GM12878 (cell line): ENCODE data around the gene MIS12. TPM values are rescaled to one million over a fixed set of nuclear protein-coding genes. Genes with fewer than 3 reads are reported as not detected.

Experiments
- ATAC-seq: fragments of 200-7000 bp; cut with Tn5 transposase; 3 replicates; pipeline ENCODE4 v1.9.1; 2020; ENCODE audit warnings: mild to moderate bottlenecking, moderate library complexity
- BruUV-seq: library from RNA; stranded (reverse); fragments of 400-500 nt; replicated peaks from 2 replicates; lab custom pipeline; 2021; lab: Mats Ljungman, UMichigan
- CTCF ChIA-PET: fragments of 300-600 bp; sonication (Branson Sonifier 250); formaldehyde crosslinking; extraction: SDS; loops from one replicate; lab custom pipeline; 2021; ENCODE audit warnings: inconsistent platforms; lab: Yijun Ruan, JAX
- POLR2A ChIA-PET: fragments of 350-600 bp; formaldehyde crosslinking; extraction: SDS; loops from one replicate; lab custom pipeline; 2021; ENCODE audit warnings: inconsistent platforms; lab: Charles Lee
- RAD21 ChIA-PET: fragments of 300-600 bp; sonication (Branson Sonifier 250); formaldehyde crosslinking; loops from one replicate; lab custom pipeline; 2023; ENCODE audit warnings: antibody characterized with exemption; ENCODE audit not compliant: unreplicated experiment; lab: Charles Lee
- SMC1A ChIA-PET: fragments of 300-600 bp; sonication (Branson Sonifier 250); formaldehyde crosslinking; loops from one replicate; lab custom pipeline; 2023; ENCODE audit not compliant: unreplicated experiment, uncharacterized antibody; lab: Charles Lee
- DNase-seq: peaks from one replicate; pipeline ENCODE4 v3.0.0-alpha.2; 2011; ENCODE audit warnings: low read depth, low spot score
- FAIRE-seq: peaks from 3 replicates; lab custom pipeline; 2011; peaks lifted over from hg19 to GRCh38; lab: Jason Lieb, UNC
- H2AFZ ChIP-seq: 2 replicates; pipeline ENCODE4 v1.6.0; 2011; ENCODE audit warnings: low read depth, low read length, control low read depth; ENCODE audit not compliant: control insufficient read depth
- H3K27ac ChIP-seq: 2 replicates; pipeline ENCODE4 v1.5.1; 2011; ENCODE audit warnings: control low read depth; ENCODE audit not compliant: control insufficient read depth, insufficient read depth
- H3K27me3 ChIP-seq, 2 experiments: replicated peaks in 1 of 2; 2 replicates each; pipeline versions ENCODE4 v1.6.0 to v1.6.1; 2011; ENCODE audit warnings: low read length in 1 of 2; ENCODE audit not compliant: control insufficient read depth in 2 of 2, insufficient read depth in 2 of 2
- H3K36me3 ChIP-seq, 2 experiments: 2 replicates each; pipeline ENCODE4 v1.5.1; 2011; ENCODE audit warnings: low read length in 1 of 2; ENCODE audit not compliant: control insufficient read depth in 2 of 2, insufficient read depth in 2 of 2
- H3K4me1 ChIP-seq: 2 replicates; pipeline ENCODE4 v1.6.1; 2011; ENCODE audit warnings: mild to moderate bottlenecking, low read length, moderate library complexity, mixed read lengths; ENCODE audit not compliant: control insufficient read depth, insufficient read depth
- H3K4me2 ChIP-seq: 2 replicates; pipeline ENCODE4 v1.6.0; 2011; ENCODE audit warnings: control low read depth; ENCODE audit not compliant: control insufficient read depth, insufficient read depth
- H3K4me3 ChIP-seq: fragments of 200-600 bp; sonication (generic); 2 replicates; pipeline ENCODE4 v1.5.1; 2016
- H3K79me2 ChIP-seq: 2 replicates; pipeline ENCODE4 v1.6.0; 2011; ENCODE audit warnings: low read length; ENCODE audit not compliant: control insufficient read depth, insufficient read depth
- H3K9ac ChIP-seq: 2 replicates; pipeline ENCODE4 v1.8.0; 2011; ENCODE audit warnings: low read length, control low read depth, mixed read lengths; ENCODE audit not compliant: control insufficient read depth, insufficient read depth
- H3K9me3 ChIP-seq: replicated peaks from 3 replicates; pipeline ENCODE4 v1.5.1; 2011; ENCODE audit warnings: mild to moderate bottlenecking, low read length; ENCODE audit not compliant: control insufficient read depth, insufficient read depth
- H4K20me1 ChIP-seq: 2 replicates; pipeline ENCODE4 v1.6.0; 2011; ENCODE audit not compliant: control insufficient read depth, insufficient read depth
- BMI1 ChIP-seq: fragments of 450-650 bp; IDR thresholded peaks from 2 replicates; pipeline ENCODE4 v1.6.1; 2016; ENCODE audit warnings: mild to moderate bottlenecking, moderate library complexity, borderline replicate concordance
- KDM1A ChIP-seq: fragments of 200-600 bp; sonication (generic); IDR thresholded peaks from 2 replicates; pipeline ENCODE4 v1.6.1; 2016; ENCODE audit warnings: borderline replicate concordance
- MXI1 ChIP-seq: fragments of 150-350 bp; IDR thresholded peaks from 2 replicates; pipeline ENCODE4 v1.6.1; 2011; ENCODE audit warnings: low read depth, mild to moderate bottlenecking, inconsistent platforms, low read length, improper control_type of control experiment
- POLR2A ChIP-seq: IDR thresholded peaks from 2 replicates; pipeline ENCODE4 v1.6.1; 2011; ENCODE audit warnings: low read depth, mild to moderate bottlenecking, low read length
- USF1 ChIP-seq: IDR thresholded peaks from 2 replicates; pipeline ENCODE4 v1.6.1; 2011; ENCODE audit warnings: borderline replicate concordance, low read depth, mild to moderate bottlenecking, moderate library complexity, mixed read lengths, low read length; ENCODE audit not compliant: insufficient read depth; ENCODE audit errors: extremely low read length
- WGBS: methylation state at CpG from one replicate; pipeline ENCODE4 v1.1.6; 2016; ENCODE audit warnings: low lambda C conversion rate; ENCODE audit not compliant: insufficient replicate concordance, insufficient coverage; ENCODE audit errors: missing lambda C conversion rate; 5-methylcytosine and 5-hydroxymethylcytosine counted together
- in situ Hi-C: fragments of 300-500 bp; cut with MboI; formaldehyde crosslinking; loops from 9 replicates; pipeline ENCODE4 v1.14.3; 2018; ENCODE audit warnings: mixed read lengths
- intact Hi-C: fragments of 100-400 bp; cut with micrococcal nuclease; formaldehyde crosslinking; loops from one replicate; pipeline ENCODE4 v1.14.2; 2022; ENCODE audit not compliant: unreplicated experiment
- polyA plus RNA-seq, 11 experiments: library from polyadenylated mRNA; depleted of rRNA in 4 of 11; unstranded in 6 of 11; stranded (reverse) in 5 of 11; fragments of >200 nt; fragmentation: Nextera tagmentation in 4 of 11; fragmentation: Illumina TruSeq in 1 of 11; extraction: Ambion mirVana in 4 of 11; extraction: Trizol in 1 of 11; gene quantifications; 1 replicate in 1 of 11; 2 replicates in 10 of 11; pipeline versions ENCODE4 v1.2.1 to v1.2.3, GENCODE V29; 2011 to 2016; ENCODE audit warnings: inconsistent platforms in 2 of 11, missing spikeins in 2 of 11, low read depth in 1 of 11
- total RNA-seq, 4 experiments: library from RNA; depleted of rRNA in 3 of 4; stranded (reverse); fragments of >200 nt in 3 of 4; fragmentation: Illumina TruSeq in 1 of 4; extraction: Trizol in 1 of 4; gene quantifications; 2 replicates each; pipeline versions ENCODE4 v1.2.1 to v1.2.3, GENCODE V29; 2013 to 2021

MIS12 gene
- total and polyA plus RNA-seq, 10 of the 15 experiments (the other 5 are each of a cell fraction or from before 2014, with no cell fraction given), result 19.8 to 34.2 (median 25.0) TPM

GRCh38 chr17:5500589-5501391 is 14.4 kb downstream of the MIS12 start:
- Histone ChIP-seq H3K79me2 (no peaks in the 10 kb centered on the region), H3K27ac (no peak overlapping the region), H2AFZ (peak overlapping the region; percentile 23; the same call in 1 of the 2 replicates), H3K4me1 (no peaks in the 10 kb centered on the region), H3K4me2 (peak overlapping the region; percentile 76), H3K9me3 (no peaks in the 10 kb centered on the region), H3K27me3 (peaks cover 0 to 2% of the 10 kb centered on the region in 2 experiments; a peak in 2 of 4 replicates), H3K4me3 (peak overlapping the region; percentile 69), H4K20me1 (no peaks in the 10 kb centered on the region), H3K9ac (no peak overlapping the region; the same call in 1 of the 2 replicates), H3K36me3 (no peaks in the 10 kb centered on the region)
- TF ChIP-seq POLR2A, result peak; percentile 42; the same call in 1 of the 2 replicates
- TF ChIP-seq MXI1, result 0 out of 2 replicates have a peak, but pooled peaks have one; percentile 16
- no peak for TF ChIP-seq KDM1A
- peak; percentile 90 for TF ChIP-seq BMI1
- no peak for TF ChIP-seq USF1
- intact Hi-C loops, result no loop called here
- FAIRE-seq, result no peak
- 1% methylated on average over 41 of the region's 67 CpGs for WGBS
- ChIA-PET CTCF (interaction anchor here (0.6 kb wide), 1 partner anchor 342 kb away, joined by 3 read pairs; no protein-coding TSS in a partner anchor), POLR2A (no interaction called here), RAD21 (no interaction called here), SMC1A (interaction anchor here (0.8 to 0.9 kb wide), 2 partner anchors 10 kb away, joined by 3 read pairs; no protein-coding TSS in a partner anchor)
- DNase-seq, result no peak
- no TSS peak for BruUV-seq
- peak; percentile 91 for ATAC-seq
- in situ Hi-C loops, result no loop called here
